H1 (cell line): ENCODE results near the gene SLIT3. TPM values are rescaled to one million over a fixed set of nuclear protein-coding genes. Genes with fewer than 3 reads are reported as not detected.

ENCODE experiments used
- CTCF ChIA-PET: fragments of 300-600 bp; sonication (Branson Sonifier 250); formaldehyde crosslinking; loops from one replicate; lab custom pipeline; 2021; ENCODE audit not compliant: partially characterized antibody; lab: Charles Lee
- POLR2A ChIA-PET: fragments of 300-600 bp; sonication (Branson Sonifier 250); formaldehyde crosslinking; loops from one replicate; lab custom pipeline; 2021; ENCODE audit warnings: inconsistent platforms; ENCODE audit not compliant: partially characterized antibody; lab: Charles Lee
- DNase-seq, 2 experiments: peaks; one replicate each; pipeline versions ENCODE4 v3.0.0 to v3.0.0-alpha.2; 2010 to 2022; ENCODE audit warnings: low spot score in 2 of 2, low read depth in 1 of 2, mixed read lengths in 1 of 2
- FAIRE-seq: peaks from 2 replicates; lab custom pipeline; 2011; peaks lifted over from hg19 to GRCh38; lab: Jason Lieb, UNC
- H2AFZ ChIP-seq: 2 replicates; pipeline ENCODE4 v1.8.1; 2012; ENCODE audit warnings: low read length, inconsistent platforms
- H2AK5ac ChIP-seq: 2 replicates; pipeline ENCODE4 v1.6.1; 2013; ENCODE audit warnings: low read depth, low read length
- H2BK120ac ChIP-seq: replicated peaks from 2 replicates; pipeline ENCODE3; 2013; ENCODE audit warnings: low read depth, low read length, inconsistent platforms
- H2BK12ac ChIP-seq: 2 replicates; pipeline ENCODE4 v1.6.1; 2013; ENCODE audit warnings: low read depth, low read length
- H2BK15ac ChIP-seq: 2 replicates; pipeline ENCODE4 v1.6.1; 2013; ENCODE audit warnings: low read length
- H2BK20ac ChIP-seq: 2 replicates; pipeline ENCODE4 v1.6.1; 2013; ENCODE audit warnings: low read length
- H2BK5ac ChIP-seq: 2 replicates; pipeline ENCODE4 v1.6.1; 2013; ENCODE audit warnings: low read depth, low read length
- H3K14ac ChIP-seq: 2 replicates; pipeline ENCODE4 v1.6.1; 2013; ENCODE audit warnings: inconsistent platforms; ENCODE audit not compliant: insufficient read length
- H3K18ac ChIP-seq: 2 replicates; pipeline ENCODE4 v1.6.1; 2013; ENCODE audit warnings: low read length; ENCODE audit errors: extremely low read depth
- H3K23ac ChIP-seq: 2 replicates; pipeline ENCODE4 v1.6.1; 2013; ENCODE audit warnings: inconsistent platforms; ENCODE audit not compliant: insufficient read length
- H3K23me2 ChIP-seq: 2 replicates; pipeline ENCODE4 v1.6.1; 2013; ENCODE audit warnings: low read depth, low read length
- H3K27ac ChIP-seq: 2 replicates; pipeline ENCODE4 v1.6.1; 2011; ENCODE audit warnings: low read depth, low read length, inconsistent platforms
- H3K27me3 ChIP-seq, 4 experiments: replicated peaks in 1 of 4; 1 replicate in 1 of 4; 2 replicates in 3 of 4; pipeline versions ENCODE4 v1.6.1 to v1.8.1; 2011 to 2013; ENCODE audit warnings: low read length in 3 of 4, mild to moderate bottlenecking in 3 of 4, inconsistent platforms in 2 of 4, mixed read lengths in 2 of 4, moderate library complexity in 1 of 4; ENCODE audit not compliant: control insufficient read depth in 3 of 4, insufficient read depth in 3 of 4; ENCODE audit errors: extremely low read depth in 1 of 4
- H3K36me3 ChIP-seq, 4 experiments: 2 replicates each; pipeline versions ENCODE4 v1.6.1 to v1.8.1; 2011 to 2013; ENCODE audit warnings: mild to moderate bottlenecking in 4 of 4, low read length in 3 of 4, moderate library complexity in 2 of 4, control low read depth in 1 of 4, inconsistent platforms in 1 of 4; ENCODE audit not compliant: insufficient read depth in 4 of 4, control insufficient read depth in 2 of 4
- H3K4ac ChIP-seq: replicated peaks from 2 replicates; pipeline ENCODE3; 2013; ENCODE audit warnings: low read length, low read depth, mixed read lengths, inconsistent platforms; ENCODE audit not compliant: insufficient read length
- H3K4me1 ChIP-seq, 4 experiments: replicated peaks in 1 of 4; 1 replicate in 1 of 4; 2 replicates in 3 of 4; pipeline versions ENCODE4 v1.6.1 to v1.8.1; 2011 to 2013; ENCODE audit warnings: low read length in 3 of 4, inconsistent platforms in 2 of 4, mixed read lengths in 1 of 4; ENCODE audit not compliant: insufficient read depth in 4 of 4, control insufficient read depth in 3 of 4
- H3K4me2 ChIP-seq, 2 experiments: 2 replicates each; pipeline versions ENCODE4 v1.6.1 to v1.8.1; 2011 to 2013; ENCODE audit warnings: low read depth in 2 of 2, low read length in 2 of 2, control low read depth in 1 of 2, inconsistent platforms in 1 of 2, mild to moderate bottlenecking in 1 of 2; ENCODE audit not compliant: insufficient read depth in 1 of 2
- H3K4me3 ChIP-seq, 4 experiments: fragments of 200-600, 300-600 bp in 1 of 4; sonication (generic), shearing (Covaris generic), sonication (Bioruptor Twin) in 1 of 4; 2 replicates each; pipeline versions ENCODE4 v1.5.1 to v1.8.1; 2011 to 2016; ENCODE audit warnings: low read length in 4 of 4, low read depth in 3 of 4, control low read depth in 2 of 4, inconsistent platforms in 2 of 4, mild to moderate bottlenecking in 2 of 4, mixed read lengths in 1 of 4, moderate library complexity in 1 of 4; ENCODE audit not compliant: insufficient read depth in 2 of 4; ENCODE audit errors: extremely low read depth in 1 of 4
- H3K56ac ChIP-seq: replicated peaks from 2 replicates; pipeline ENCODE3; 2013; ENCODE audit warnings: low read depth, mild to moderate bottlenecking, mixed read lengths, low read length, inconsistent platforms; ENCODE audit not compliant: insufficient read length
- H3K79me1 ChIP-seq: 2 replicates; pipeline ENCODE4 v1.6.1; 2013; ENCODE audit warnings: low read depth, low read length, control low read depth
- H3K79me2 ChIP-seq, 2 experiments: 2 replicates each; pipeline versions ENCODE4 v1.6.1 to v1.8.1; 2012 to 2013; ENCODE audit warnings: low read length in 2 of 2, mild to moderate bottlenecking in 2 of 2, inconsistent platforms in 1 of 2; ENCODE audit not compliant: insufficient read depth in 2 of 2, control insufficient read depth in 1 of 2
- H3K9ac ChIP-seq, 4 experiments: replicated peaks in 1 of 4; 1 replicate in 1 of 4; 2 replicates in 3 of 4; pipeline versions ENCODE4 v1.6.1 to v1.8.1; 2011 to 2013; ENCODE audit warnings: low read depth in 3 of 4, low read length in 3 of 4, control low read depth in 2 of 4, mild to moderate bottlenecking in 2 of 4, moderate library complexity in 2 of 4, inconsistent platforms in 1 of 4; ENCODE audit errors: extremely low read depth in 1 of 4
- H3K9me3 ChIP-seq, 2 experiments: 2 replicates each; pipeline versions ENCODE4 v1.6.1 to v1.8.1; 2012 to 2013; ENCODE audit warnings: mild to moderate bottlenecking in 2 of 2, moderate library complexity in 2 of 2, control low read depth in 1 of 2, inconsistent platforms in 1 of 2, low read depth in 1 of 2, low read length in 1 of 2, mixed read lengths in 1 of 2; ENCODE audit not compliant: insufficient read depth in 2 of 2
- H4K20me1 ChIP-seq, 2 experiments: replicated peaks in 1 of 2; 2 replicates each; pipeline versions ENCODE3 to v1.8.1; 2011 to 2013; ENCODE audit warnings: inconsistent platforms in 2 of 2, low read length in 2 of 2, mild to moderate bottlenecking in 1 of 2; ENCODE audit not compliant: insufficient read depth in 2 of 2, control insufficient read depth in 1 of 2
- H4K5ac ChIP-seq: 2 replicates; pipeline ENCODE4 v1.6.1; 2013; ENCODE audit warnings: low read length, low read depth, mixed read lengths, inconsistent platforms; ENCODE audit not compliant: insufficient read length
- H4K8ac ChIP-seq: 2 replicates; pipeline ENCODE4 v1.8.0; 2013; ENCODE audit warnings: mild to moderate bottlenecking, moderate library complexity, low read length, inconsistent platforms; ENCODE audit not compliant: insufficient read depth; ENCODE audit errors: extremely low read depth
- H4K91ac ChIP-seq: replicated peaks from 2 replicates; pipeline ENCODE3; 2013; ENCODE audit warnings: low read length, mixed read lengths, inconsistent platforms; ENCODE audit not compliant: insufficient read length
- ASH2L ChIP-seq: fragments of 200-600, 300-600 bp; sonication (generic); IDR thresholded peaks from one replicate; pipeline ENCODE4 v1.7.1; 2017; ENCODE audit warnings: low read length
- BACH1 ChIP-seq: IDR thresholded peaks from 2 replicates; pipeline ENCODE4 v1.6.1; 2012; ENCODE audit warnings: low read length, improper control_type of control experiment
- CEBPB ChIP-seq: IDR thresholded peaks from 2 replicates; pipeline ENCODE4 v1.6.1; 2012; ENCODE audit warnings: low read depth, low read length
- CHD2 ChIP-seq: IDR thresholded peaks from 2 replicates; pipeline ENCODE4 v1.6.1; 2012; ENCODE audit warnings: low read length, improper control_type of control experiment
- CTBP2 ChIP-seq: IDR thresholded peaks from 2 replicates; pipeline ENCODE4 v1.7.0; 2011; ENCODE audit warnings: borderline replicate concordance, mild to moderate bottlenecking, moderate library complexity, mixed read lengths, low read length; ENCODE audit not compliant: insufficient read depth, insufficient read length
- GTF2F1 ChIP-seq: IDR thresholded peaks from 2 replicates; pipeline ENCODE4 v1.6.1; 2012; ENCODE audit warnings: low read depth, low read length, improper control_type of control experiment, borderline replicate concordance
- RBBP5 ChIP-seq: IDR thresholded peaks from 2 replicates; pipeline ENCODE4 v1.7.1; 2012; ENCODE audit warnings: low read depth, mild to moderate bottlenecking, inconsistent platforms, low read length, moderate library complexity, borderline replicate concordance
- SRF ChIP-seq: IDR thresholded peaks from 2 replicates; pipeline ENCODE4 v1.6.1; 2011; ENCODE audit warnings: mild to moderate bottlenecking, low read depth, low read length, moderate library complexity
- TAF1 ChIP-seq: IDR thresholded peaks from 2 replicates; pipeline ENCODE4 v1.6.1; 2011; ENCODE audit warnings: mild to moderate bottlenecking, low read depth, low read length
- TBP ChIP-seq: IDR thresholded peaks from 2 replicates; pipeline ENCODE4 v1.6.1; 2011; ENCODE audit warnings: low read depth, low read length, improper control_type of control experiment
- WGBS, 2 experiments: shearing (Covaris generic) in 1 of 2; methylation state at CpG; one replicate each; pipeline versions ENCODE4 v1.1.6 to v1.1.7; 2013 to 2015; ENCODE audit warnings: low lambda C conversion rate in 2 of 2, mixed read lengths in 2 of 2, inconsistent platforms in 1 of 2, low coverage in 1 of 2, missing lambda C conversion rate in 1 of 2; ENCODE audit not compliant: insufficient replicate concordance in 2 of 2, insufficient coverage in 1 of 2, insufficient read length in 1 of 2; ENCODE audit errors: extremely low coverage in 1 of 2, missing lambda C conversion rate in 1 of 2; 5-methylcytosine and 5-hydroxymethylcytosine counted together
- polyA plus RNA-seq, 7 experiments: library from polyadenylated mRNA; depleted of rRNA in 3 of 7; stranded (reverse) in 5 of 7; unstranded in 2 of 7; fragments of >200 nt in 5 of 7; fragments of 200-250 nt in 2 of 7; gene quantifications; 1 replicate in 5 of 7; 2 replicates in 1 of 7; 4 replicates in 1 of 7; pipeline versions ENCODE4 v1.2.1 to v1.2.3, GENCODE V29; 2011 to 2013; ENCODE audit warnings: missing spikeins in 2 of 7, mixed read lengths in 2 of 7
- total RNA-seq: library from RNA; stranded (reverse); fragmentation: NEBNext Ultra II Directional; extraction: Animal tissue kit (Norgen Biotek cat#: 25700); gene quantifications from 2 replicates; pipeline ENCODE4 v1.2.1, GENCODE V29; 2021

SLIT3 gene
- total and polyA plus RNA-seq, 2 of the 8 experiments (the other 6 are each of a cell fraction or from before 2014, with no cell fraction given) = 1.1 to 1.2 TPM

GRCh38 chr5:168936511-168936910, 364.4 kb downstream of the SLIT3 start:
- H3K56ac ChIP-seq = no peak overlapping the region
- H3K4me2 ChIP-seq = no peak overlapping the region
- H3K79me2 ChIP-seq = no peaks in the 10 kb centered on the region
- FAIRE-seq (no peak), DNase-seq (no peak)
- H3K36me3 ChIP-seq = no peaks in the 10 kb centered on the region
- no peaks in the 10 kb centered on the region for H4K20me1 ChIP-seq
- H2AK5ac ChIP-seq = no peak overlapping the region
- H2AFZ ChIP-seq = no peak overlapping the region
- H3K14ac ChIP-seq = no peak overlapping the region
- H3K27ac ChIP-seq = no peak overlapping the region
- H3K4ac ChIP-seq = no peak overlapping the region
- no peaks in the 10 kb centered on the region for H3K27me3 ChIP-seq
- peaks cover 2% of the 10 kb centered on the region; the same call in 1 of the 2 replicates for H3K23me2 ChIP-seq
- H4K5ac ChIP-seq = no peak overlapping the region
- TF ChIP-seq CHD2 (no peak), TBP (no peak), RBBP5 (no peak), CEBPB (no peak), TAF1 (no peak), CTBP2 (no peak), BACH1 (no peak), SRF (no peak), ASH2L (no peak), GTF2F1 (no peak)
- H3K79me1 ChIP-seq = no peaks in the 10 kb centered on the region
- H4K8ac ChIP-seq = no peak overlapping the region
- H3K9me3 ChIP-seq = no peaks in the 10 kb centered on the region
- no peak overlapping the region for H2BK12ac ChIP-seq
- no peak overlapping the region for H2BK5ac ChIP-seq
- H3K18ac ChIP-seq = no peak overlapping the region
- no peak overlapping the region for H3K4me3 ChIP-seq
- 73% methylated on average over 7 of the region's 7 CpGs; no CpG with 5 or more reads in 1 of the 2 experiments for WGBS, 2 experiments
- no peak overlapping the region for H2BK15ac ChIP-seq
- ChIA-PET POLR2A (no interaction called here), CTCF (interaction anchor here (0.6 to 2.3 kb wide), 9 partner anchors 9 to 326 kb away, joined by 3 to 13 read pairs (median 3); no protein-coding TSS in a partner anchor)
- no peak overlapping the region for H3K9ac ChIP-seq
- peaks cover 0 to 5% (median 3%) of the 10 kb centered on the region in 4 experiments; a peak in 4 of 7 replicates for H3K4me1 ChIP-seq
- H3K23ac ChIP-seq = no peak overlapping the region
- no peak overlapping the region for H2BK120ac ChIP-seq
- no peak overlapping the region for H2BK20ac ChIP-seq
- no peak overlapping the region for H4K91ac ChIP-seq
